GM12878 (cell line): ENCODE results near the gene GMPR2. TPM values are rescaled to one million over a fixed set of nuclear protein-coding genes. Genes with fewer than 3 reads are reported as not detected.

ENCODE experiments used
- ATAC-seq: fragments of 200-7000 bp; cut with Tn5 transposase; 3 replicates; pipeline ENCODE4 v1.9.1; 2020; ENCODE audit warnings: mild to moderate bottlenecking, moderate library complexity
- BruUV-seq: library from RNA; stranded (reverse); fragments of 400-500 nt; replicated peaks from 2 replicates; lab custom pipeline; 2021; lab: Mats Ljungman, UMichigan
- CTCF ChIA-PET: fragments of 300-600 bp; sonication (Branson Sonifier 250); formaldehyde crosslinking; extraction: SDS; loops from one replicate; lab custom pipeline; 2021; ENCODE audit warnings: inconsistent platforms; lab: Yijun Ruan, JAX
- POLR2A ChIA-PET: fragments of 350-600 bp; formaldehyde crosslinking; extraction: SDS; loops from one replicate; lab custom pipeline; 2021; ENCODE audit warnings: inconsistent platforms; lab: Charles Lee
- RAD21 ChIA-PET: fragments of 300-600 bp; sonication (Branson Sonifier 250); formaldehyde crosslinking; loops from one replicate; lab custom pipeline; 2023; ENCODE audit warnings: antibody characterized with exemption; ENCODE audit not compliant: unreplicated experiment; lab: Charles Lee
- SMC1A ChIA-PET: fragments of 300-600 bp; sonication (Branson Sonifier 250); formaldehyde crosslinking; loops from one replicate; lab custom pipeline; 2023; ENCODE audit not compliant: unreplicated experiment, uncharacterized antibody; lab: Charles Lee
- DNase-seq: peaks from one replicate; pipeline ENCODE4 v3.0.0-alpha.2; 2011; ENCODE audit warnings: low read depth, low spot score
- FAIRE-seq: peaks from 3 replicates; lab custom pipeline; 2011; peaks lifted over from hg19 to GRCh38; lab: Jason Lieb, UNC
- H2AFZ ChIP-seq: 2 replicates; pipeline ENCODE4 v1.6.0; 2011; ENCODE audit warnings: low read depth, low read length, control low read depth; ENCODE audit not compliant: control insufficient read depth
- H3K27ac ChIP-seq: 2 replicates; pipeline ENCODE4 v1.5.1; 2011; ENCODE audit warnings: control low read depth; ENCODE audit not compliant: control insufficient read depth, insufficient read depth
- H3K27me3 ChIP-seq, 2 experiments: replicated peaks in 1 of 2; 2 replicates each; pipeline versions ENCODE4 v1.6.0 to v1.6.1; 2011; ENCODE audit warnings: low read length in 1 of 2; ENCODE audit not compliant: control insufficient read depth in 2 of 2, insufficient read depth in 2 of 2
- H3K36me3 ChIP-seq, 2 experiments: 2 replicates each; pipeline ENCODE4 v1.5.1; 2011; ENCODE audit warnings: low read length in 1 of 2; ENCODE audit not compliant: control insufficient read depth in 2 of 2, insufficient read depth in 2 of 2
- H3K4me1 ChIP-seq: 2 replicates; pipeline ENCODE4 v1.6.1; 2011; ENCODE audit warnings: mild to moderate bottlenecking, low read length, moderate library complexity, mixed read lengths; ENCODE audit not compliant: control insufficient read depth, insufficient read depth
- H3K4me2 ChIP-seq: 2 replicates; pipeline ENCODE4 v1.6.0; 2011; ENCODE audit warnings: control low read depth; ENCODE audit not compliant: control insufficient read depth, insufficient read depth
- H3K4me3 ChIP-seq: fragments of 200-600 bp; sonication (generic); 2 replicates; pipeline ENCODE4 v1.5.1; 2016
- H3K79me2 ChIP-seq: 2 replicates; pipeline ENCODE4 v1.6.0; 2011; ENCODE audit warnings: low read length; ENCODE audit not compliant: control insufficient read depth, insufficient read depth
- H3K9ac ChIP-seq: 2 replicates; pipeline ENCODE4 v1.8.0; 2011; ENCODE audit warnings: low read length, control low read depth, mixed read lengths; ENCODE audit not compliant: control insufficient read depth, insufficient read depth
- H3K9me3 ChIP-seq: replicated peaks from 3 replicates; pipeline ENCODE4 v1.5.1; 2011; ENCODE audit warnings: mild to moderate bottlenecking, low read length; ENCODE audit not compliant: control insufficient read depth, insufficient read depth
- H4K20me1 ChIP-seq: 2 replicates; pipeline ENCODE4 v1.6.0; 2011; ENCODE audit not compliant: control insufficient read depth, insufficient read depth
- ATF2 ChIP-seq: IDR thresholded peaks from 2 replicates; pipeline ENCODE4 v1.6.1; 2012; ENCODE audit warnings: low read length, inconsistent platforms
- BMI1 ChIP-seq: fragments of 450-650 bp; IDR thresholded peaks from 2 replicates; pipeline ENCODE4 v1.6.1; 2016; ENCODE audit warnings: mild to moderate bottlenecking, moderate library complexity, borderline replicate concordance
- CBX3 ChIP-seq: fragments of 200-600 bp; sonication (generic); IDR thresholded peaks from 2 replicates; pipeline ENCODE4 v1.6.1; 2016; ENCODE audit warnings: low read depth, borderline replicate concordance
- CREM ChIP-seq: IDR thresholded peaks from 2 replicates; pipeline ENCODE4 v1.6.1; 2014; ENCODE audit warnings: antibody characterized with exemption, low read depth
- CTCF ChIP-seq, 3 experiments: IDR thresholded peaks in 2 of 3; conservative IDR thresholded peaks in 1 of 3; 2 replicates each; pipeline ENCODE4 v1.5.1; 2011; ENCODE audit warnings: low read depth in 3 of 3, low read length in 3 of 3, mild to moderate bottlenecking in 3 of 3, control low read depth in 2 of 3, moderate library complexity in 2 of 3, inconsistent platforms in 1 of 3, mixed read lengths in 1 of 3; ENCODE audit not compliant: control insufficient read depth in 2 of 3, insufficient read depth in 1 of 3; ENCODE audit errors: extremely low read depth in 1 of 3
- FOXM1 ChIP-seq: IDR thresholded peaks from 2 replicates; pipeline ENCODE4 v1.6.1; 2012; ENCODE audit warnings: low read depth, mild to moderate bottlenecking, inconsistent platforms, low read length, moderate library complexity
- GATAD2B ChIP-seq: fragments of 450-650 bp; conservative IDR thresholded peaks from 2 replicates; pipeline ENCODE4 v1.6.1; 2017; ENCODE audit warnings: low read depth, mild to moderate bottlenecking, moderate library complexity
- IRF3 ChIP-seq: fragments of 450-650 bp; IDR thresholded peaks from 2 replicates; pipeline ENCODE4 v1.6.1; 2014; ENCODE audit warnings: mild to moderate bottlenecking
- JUNB ChIP-seq: IDR thresholded peaks from 2 replicates; pipeline ENCODE4 v1.6.1; 2016; ENCODE audit warnings: antibody characterized with exemption, mild to moderate bottlenecking
- MLLT1 ChIP-seq: fragments of 450-650 bp; IDR thresholded peaks from 2 replicates; pipeline ENCODE4 v1.6.1; 2016; ENCODE audit warnings: mild to moderate bottlenecking
- NR2C2 ChIP-seq: IDR thresholded peaks from 2 replicates; pipeline ENCODE4 v1.6.1; 2011; ENCODE audit warnings: borderline replicate concordance, low read depth; ENCODE audit not compliant: control insufficient read depth, insufficient read length
- NRF1 ChIP-seq: conservative IDR thresholded peaks from 2 replicates; pipeline ENCODE4 v1.6.1; 2011; ENCODE audit warnings: mild to moderate bottlenecking, low read depth, low read length, improper control_type of control experiment
- RFX5 ChIP-seq: IDR thresholded peaks from 2 replicates; pipeline ENCODE4 v1.6.1; 2011; ENCODE audit warnings: low read depth, low read length, improper control_type of control experiment
- RUNX3 ChIP-seq: IDR thresholded peaks from 2 replicates; pipeline ENCODE4 v1.6.1; 2012; ENCODE audit warnings: low read length, inconsistent platforms
- TARDBP ChIP-seq: IDR thresholded peaks from 2 replicates; pipeline ENCODE4 v1.6.1; 2016; ENCODE audit warnings: borderline replicate concordance
- TCF3 ChIP-seq: IDR thresholded peaks from 2 replicates; pipeline ENCODE4 v1.6.1; 2012; ENCODE audit warnings: low read depth, mild to moderate bottlenecking, low read length, borderline replicate concordance; ENCODE audit not compliant: insufficient read depth
- TCF7 ChIP-seq: IDR thresholded peaks from 2 replicates; pipeline ENCODE4 v1.6.1; 2014; ENCODE audit warnings: antibody characterized with exemption, borderline replicate concordance
- WRNIP1 ChIP-seq: IDR thresholded peaks from 2 replicates; pipeline ENCODE4 v1.6.1; 2011; ENCODE audit warnings: low read depth, low read length, improper control_type of control experiment, borderline replicate concordance
- WGBS: methylation state at CpG from one replicate; pipeline ENCODE4 v1.1.6; 2016; ENCODE audit warnings: low lambda C conversion rate; ENCODE audit not compliant: insufficient replicate concordance, insufficient coverage; ENCODE audit errors: missing lambda C conversion rate; 5-methylcytosine and 5-hydroxymethylcytosine counted together
- in situ Hi-C: fragments of 300-500 bp; cut with MboI; formaldehyde crosslinking; loops from 9 replicates; pipeline ENCODE4 v1.14.3; 2018; ENCODE audit warnings: mixed read lengths
- intact Hi-C: fragments of 100-400 bp; cut with micrococcal nuclease; formaldehyde crosslinking; loops from one replicate; pipeline ENCODE4 v1.14.2; 2022; ENCODE audit not compliant: unreplicated experiment
- polyA plus RNA-seq, 11 experiments: library from polyadenylated mRNA; depleted of rRNA in 4 of 11; unstranded in 6 of 11; stranded (reverse) in 5 of 11; fragments of >200 nt; fragmentation: Nextera tagmentation in 4 of 11; fragmentation: Illumina TruSeq in 1 of 11; extraction: Ambion mirVana in 4 of 11; extraction: Trizol in 1 of 11; gene quantifications; 1 replicate in 1 of 11; 2 replicates in 10 of 11; pipeline versions ENCODE4 v1.2.1 to v1.2.3, GENCODE V29; 2011 to 2016; ENCODE audit warnings: inconsistent platforms in 2 of 11, missing spikeins in 2 of 11, low read depth in 1 of 11
- total RNA-seq, 4 experiments: library from RNA; depleted of rRNA in 3 of 4; stranded (reverse); fragments of >200 nt in 3 of 4; fragmentation: Illumina TruSeq in 1 of 4; extraction: Trizol in 1 of 4; gene quantifications; 2 replicates each; pipeline versions ENCODE4 v1.2.1 to v1.2.3, GENCODE V29; 2013 to 2021

Gene GMPR2
- total and polyA plus RNA-seq, 10 of the 15 experiments (the other 5 are each of a cell fraction or from before 2014, with no cell fraction given), result 55.1 to 80.3 (median 61.5) TPM

- TF ChIP-seq NRF1 (no peak), MLLT1 (no peak), ATF2 (peak; percentile 81), WRNIP1 (no peak), FOXM1 (peak; percentile 75; the same call in 1 of the 2 replicates)
Measured at GRCh38 chr14:24274101-24274543, 41.4 kb downstream of the GMPR2 start (continued).

GRCh38 chr14:24277071-24277470, 44.3 kb downstream of the GMPR2 start:
- H3K27ac ChIP-seq, result no peak overlapping the region
- peaks cover 58% of the 10 kb centered on the region for H3K4me1 ChIP-seq
- no peak overlapping the region for H2AFZ ChIP-seq
- POLR2A ChIA-PET, result interaction anchor here (0.6 to 10.9 kb wide), 3 partner anchors 10 to 1350 kb away, joined by 3 to 171 read pairs (median 4); partner anchors contain the start of gene TINF2
- in situ Hi-C loops, result no loop called here
- no peak overlapping the region for H3K4me3 ChIP-seq
- CTCF ChIA-PET, result interaction anchor here (0.6 to 17.1 kb wide), 7 partner anchors 18 to 145 kb away, joined by 3 to 269 read pairs (median 3); partner anchors contain the start of genes CIDEB, DHRS1, MDP1 and NOP9
- RAD21 ChIA-PET, result no interaction called here
- H3K9me3 ChIP-seq, result no peaks in the 10 kb centered on the region; the same call in 2 of the 3 replicates
- DNase-seq (no peak), FAIRE-seq (no peak), ATAC-seq (no peak)
- SMC1A ChIA-PET, result interaction anchor here (8.9 to 11.8 kb wide), 2 partner anchors 20 to 33 kb away, joined by 115 to 141 read pairs; partner anchors contain the start of genes DHRS1, NOP9 and TINF2
- H3K36me3 ChIP-seq, result no peaks in the 10 kb centered on the region
- no peak overlapping the region for H3K9ac ChIP-seq
- H3K27me3 ChIP-seq, result no peaks in the 10 kb centered on the region
- WGBS, result 94% methylated on average over 6 of the region's 6 CpGs
- peaks cover 4% of the 10 kb centered on the region; the same call in 1 of the 2 replicates for H3K79me2 ChIP-seq
- BruUV-seq, result no TSS peak
- H3K4me2 ChIP-seq, result peak overlapping the region; percentile 18; the same call in 1 of the 2 replicates
- intact Hi-C loops, result no loop called here
- no peaks in the 10 kb centered on the region for H4K20me1 ChIP-seq
- TF ChIP-seq RFX5 (no peak), TARDBP (no peak), GATAD2B (no peak), RUNX3 (no peak), BMI1 (no peak), CTCF (IDR thresholded peaks at IDR 0.05 in 2 of 3, conservative IDR thresholded peaks at IDR 0.05 in 1 of 3; ENCODE audit: control insufficient read depth in 2 of 3, extremely low read depth in 1 of 3, insufficient read depth in 1 of 3, low read depth in 3 of 3, low read length in 3 of 3) (no peak), CBX3 (no peak), TCF3 (no peak), JUNB (no peak), IRF3 (no peak), CREM (no peak), TCF7 (no peak), NR2C2 (no peak)
